ENCODE measurements around the gene ITPRID1. TPM values are rescaled to one million over a fixed set of nuclear protein-coding genes. Genes with fewer than 3 reads are reported as not detected.

Gene ITPRID1
- total RNA-seq, 2 donors from 2014 or later: not detected

GRCh38 chr7:31688996-31689395 lies 175.1 kb downstream of the ITPRID1 start:
- Histone ChIP-seq H3K27ac (no peak overlapping the region), H3K4me3 (no peak overlapping the region), H3K36me3 (no peaks in the 10 kb centered on the region), H3K27me3 (no peaks in the 10 kb centered on the region), H3K4me1 (no peaks in the 10 kb centered on the region), H3K9me3 (no peaks in the 10 kb centered on the region)
- TF ChIP-seq CTCF (IDR thresholded peaks at IDR 0.05): no peak
- no peak for DNase-seq (ENCODE audit: low spot score)

- no peaks in the 10 kb centered on the region for H3K9me3 ChIP-seq
These were observed 177.0 kb downstream of the ITPRID1 start for GRCh38 chr7:31690935-31691334.

GRCh38 chr7:31692451-31692850 lies 178.6 kb downstream of the ITPRID1 start:
- no peak for DNase-seq (ENCODE audit: low spot score)
- H3K9me3 ChIP-seq: no peaks in the 10 kb centered on the region
- no peaks in the 10 kb centered on the region for H3K27me3 ChIP-seq
- no peak for TF ChIP-seq CTCF (IDR thresholded peaks at IDR 0.05)
- no peaks in the 10 kb centered on the region for H3K36me3 ChIP-seq
- no peaks in the 10 kb centered on the region for H3K4me1 ChIP-seq
- H3K4me3 ChIP-seq: no peak overlapping the region
- H3K27ac ChIP-seq: no peak overlapping the region

More at GRCh38 chr7:31690935-31691334, 177.0 kb downstream of the ITPRID1 start:
- Histone ChIP-seq H3K36me3 (no peaks in the 10 kb centered on the region), H3K4me3 (no peak overlapping the region), H3K27me3 (no peaks in the 10 kb centered on the region), H3K27ac (no peak overlapping the region), H3K4me1 (no peaks in the 10 kb centered on the region)
- no peak for TF ChIP-seq CTCF (IDR thresholded peaks at IDR 0.05)
- DNase-seq (ENCODE audit: low spot score): no peak

GRCh38 chr7:31692871-31693270 lies 179.0 kb downstream of the ITPRID1 start:
- Histone ChIP-seq H3K4me3 (no peak overlapping the region), H3K27me3 (no peaks in the 10 kb centered on the region), H3K36me3 (no peaks in the 10 kb centered on the region), H3K27ac (no peak overlapping the region), H3K9me3 (no peaks in the 10 kb centered on the region), H3K4me1 (no peaks in the 10 kb centered on the region)
- no peak for TF ChIP-seq CTCF (IDR thresholded peaks at IDR 0.05)
- no peak for DNase-seq (ENCODE audit: low spot score)

GRCh38 chr7:31695859-31696614 lies 182.1 kb downstream of the ITPRID1 start:
- H3K9me3 ChIP-seq: no peaks in the 10 kb centered on the region
- H3K4me3 ChIP-seq: no peak overlapping the region
- H3K27ac ChIP-seq: no peak overlapping the region
- DNase-seq (ENCODE audit: low spot score): no peak
- H3K27me3 ChIP-seq: no peaks in the 10 kb centered on the region
- H3K36me3 ChIP-seq: no peaks in the 10 kb centered on the region
- no peak for TF ChIP-seq CTCF (IDR thresholded peaks at IDR 0.05)
- H3K4me1 ChIP-seq: no peaks in the 10 kb centered on the region

- Histone ChIP-seq H3K4me1 (no peaks in the 10 kb centered on the region), H3K36me3 (no peaks in the 10 kb centered on the region), H3K27me3 (no peaks in the 10 kb centered on the region), H3K4me3 (no peak overlapping the region), H3K27ac (no peak overlapping the region), H3K9me3 (no peaks in the 10 kb centered on the region)
- TF ChIP-seq CTCF (IDR thresholded peaks at IDR 0.05): no peak
- DNase-seq (ENCODE audit: low spot score): no peak
These were observed 185.2 kb downstream of the ITPRID1 start for GRCh38 chr7:31699050-31699449.

All from right atrium auricular region (tissue), 2 donors.